GM12801 (cell line): ENCODE results near the gene TBC1D32.

ENCODE experiments used
- TF ChIP-seq, protein P1 (sequence below): IDR thresholded peaks from one replicate; pipeline ENCODE4 v1.5.1; 2011; ENCODE audit warnings: control low read depth; ENCODE audit not compliant: insufficient read length; ENCODE audit errors: extremely low read depth

TBC1D32 gene

GRCh38 chr6:121201105-121201504, 133.2 kb downstream of the TBC1D32 start:
- TF ChIP-seq, protein P1, sequence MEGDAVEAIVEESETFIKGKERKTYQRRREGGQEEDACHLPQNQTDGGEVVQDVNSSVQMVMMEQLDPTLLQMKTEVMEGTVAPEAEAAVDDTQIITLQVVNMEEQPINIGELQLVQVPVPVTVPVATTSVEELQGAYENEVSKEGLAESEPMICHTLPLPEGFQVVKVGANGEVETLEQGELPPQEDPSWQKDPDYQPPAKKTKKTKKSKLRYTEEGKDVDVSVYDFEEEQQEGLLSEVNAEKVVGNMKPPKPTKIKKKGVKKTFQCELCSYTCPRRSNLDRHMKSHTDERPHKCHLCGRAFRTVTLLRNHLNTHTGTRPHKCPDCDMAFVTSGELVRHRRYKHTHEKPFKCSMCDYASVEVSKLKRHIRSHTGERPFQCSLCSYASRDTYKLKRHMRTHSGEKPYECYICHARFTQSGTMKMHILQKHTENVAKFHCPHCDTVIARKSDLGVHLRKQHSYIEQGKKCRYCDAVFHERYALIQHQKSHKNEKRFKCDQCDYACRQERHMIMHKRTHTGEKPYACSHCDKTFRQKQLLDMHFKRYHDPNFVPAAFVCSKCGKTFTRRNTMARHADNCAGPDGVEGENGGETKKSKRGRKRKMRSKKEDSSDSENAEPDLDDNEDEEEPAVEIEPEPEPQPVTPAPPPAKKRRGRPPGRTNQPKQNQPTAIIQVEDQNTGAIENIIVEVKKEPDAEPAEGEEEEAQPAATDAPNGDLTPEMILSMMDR = no peak

GRCh38 chr6:121190122-121190521, 144.2 kb downstream of the TBC1D32 start:
- TF ChIP-seq, protein P1 = no peak

DNA sequence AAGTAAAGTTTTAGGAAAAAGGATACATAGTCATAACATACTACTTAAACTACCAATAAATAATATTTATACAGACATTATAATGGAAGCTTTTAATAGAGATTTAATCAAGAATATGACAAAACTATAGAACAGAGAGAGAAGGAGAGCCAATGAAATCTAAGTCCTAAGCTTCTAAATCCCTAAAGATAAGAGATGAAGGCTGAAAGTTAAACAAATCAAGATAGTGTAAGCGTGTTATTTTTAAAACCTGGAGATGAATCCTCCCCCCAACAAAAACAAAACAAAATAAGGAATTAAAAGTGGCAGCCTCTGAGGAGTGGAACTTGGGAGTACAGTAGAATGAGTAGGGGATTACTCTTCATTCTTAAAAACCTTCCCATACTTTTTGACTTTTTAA, 145.9 kb downstream of the TBC1D32 start:
- TF ChIP-seq, protein P1 = no peak

- TF ChIP-seq, protein P1 = no peak
Measured at GRCh38 chr6:121187833-121188200, 146.5 kb downstream of the TBC1D32 start.

GRCh38 chr6:121187200-121187832, 147.0 kb downstream of the TBC1D32 start:
- TF ChIP-seq, protein P1 = no peak

- TF ChIP-seq, protein P1 = no peak
Measured at GRCh38 chr6:121183742-121184141, 150.5 kb downstream of the TBC1D32 start.

DNA sequence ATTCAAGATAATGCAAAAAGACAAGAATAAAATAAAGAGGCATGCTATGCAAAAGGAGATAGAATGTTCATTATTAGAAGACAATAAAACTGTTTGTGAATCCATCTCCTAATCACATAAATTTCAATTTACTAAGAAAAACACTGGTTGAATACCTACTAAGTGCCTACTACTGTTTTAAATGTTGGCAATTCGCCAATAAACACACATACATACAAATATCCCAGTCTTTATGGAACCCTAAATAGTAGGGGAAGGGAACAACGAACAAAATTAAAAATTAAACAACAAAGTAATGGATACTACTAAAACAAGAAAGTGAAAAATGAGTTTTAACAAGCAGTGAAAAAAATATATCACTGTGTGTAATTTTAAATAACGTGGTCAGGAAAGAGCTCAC, 158.5 kb downstream of the TBC1D32 start:
- TF ChIP-seq, protein P1 = no peak
